Hepatocyte (in vitro differentiated cells): ENCODE measurements around the gene RPS26. TPM values are rescaled to one million over a fixed set of nuclear protein-coding genes. Genes with fewer than 3 reads are reported as not detected.
A peak's percentile ranks its signal among the peaks of the same experiment; 100 is the strongest.

Experiments used
- DNase-seq: peaks from one replicate; pipeline ENCODE4 v3.0.0-alpha.2; 2016; ENCODE audit warnings: low spot score
- H2AFZ ChIP-seq: fragments of 200-600 bp; sonication (generic); 2 replicates; pipeline ENCODE4 v1.6.0; 2016; ENCODE audit warnings: antibody characterized with exemption, mild to moderate bottlenecking
- H3K27ac ChIP-seq: fragments of 200-600 bp; sonication (generic); 2 replicates; pipeline ENCODE4 v1.5.1; 2016; ENCODE audit warnings: mild to moderate bottlenecking
- H3K27me3 ChIP-seq: fragments of 200-600 bp; sonication (generic); 2 replicates; pipeline ENCODE4 v1.6.1; 2016
- H3K36me3 ChIP-seq: fragments of 200-600 bp; sonication (generic); replicated peaks from 2 replicates; pipeline ENCODE4 v1.5.1; 2016; ENCODE audit warnings: low read depth; ENCODE audit not compliant: insufficient read depth
- H3K4me1 ChIP-seq: fragments of 200-600 bp; sonication (generic); 2 replicates; pipeline ENCODE4 v1.5.1; 2016; ENCODE audit warnings: mild to moderate bottlenecking, moderate library complexity; ENCODE audit not compliant: insufficient read depth
- H3K4me2 ChIP-seq: fragments of 200-600 bp; sonication (generic); 2 replicates; pipeline ENCODE4 v1.6.0; 2016
- H3K4me3 ChIP-seq: fragments of 200-600 bp; sonication (generic); 2 replicates; pipeline ENCODE4 v1.5.1; 2016; ENCODE audit warnings: mild to moderate bottlenecking
- H3K79me2 ChIP-seq: fragments of 200-600 bp; sonication (generic); 2 replicates; pipeline ENCODE4 v1.6.0; 2017; ENCODE audit warnings: mild to moderate bottlenecking
- H3K9me2 ChIP-seq: fragments of 200-600 bp; sonication (generic); replicated peaks from 2 replicates; pipeline ENCODE4 v1.6.0; 2017; ENCODE audit warnings: mild to moderate bottlenecking; ENCODE audit not compliant: insufficient read depth
- H3K9me3 ChIP-seq: fragments of 200-600 bp; sonication (generic); 2 replicates; pipeline ENCODE4 v1.5.1; 2016; ENCODE audit warnings: low read depth, mild to moderate bottlenecking
- H4K20me1 ChIP-seq: fragments of 200-600 bp; sonication (generic); 2 replicates; pipeline ENCODE4 v1.6.0; 2016; ENCODE audit warnings: mild to moderate bottlenecking; ENCODE audit not compliant: insufficient read depth, poor library complexity, severe bottlenecking
- EZH2 ChIP-seq: fragments of 200-600 bp; sonication (generic); IDR thresholded peaks from 2 replicates; pipeline ENCODE4 v1.6.1; 2016; ENCODE audit warnings: antibody characterized with exemption, mild to moderate bottlenecking, borderline replicate concordance
- EZH2phosphoT487 ChIP-seq: fragments of 200-600 bp; sonication (generic); IDR thresholded peaks from one replicate; pipeline ENCODE4 v1.6.1; 2018; ENCODE audit warnings: antibody characterized with exemption, mild to moderate bottlenecking, low read depth, moderate library complexity; ENCODE audit not compliant: unreplicated experiment, severe bottlenecking
- WGBS: methylation state at CpG from one replicate; pipeline ENCODE4 v1.1.6; 2016; ENCODE audit warnings: low lambda C conversion rate; ENCODE audit errors: missing lambda C conversion rate; 5-methylcytosine and 5-hydroxymethylcytosine counted together
- polyA plus RNA-seq: library from polyadenylated mRNA; unstranded; fragments of >200 nt; fragmentation: Nextera tagmentation; extraction: Ambion mirVana; gene quantifications from 2 replicates; pipeline ENCODE4 v1.2.1, GENCODE V29; 2016
- total RNA-seq: library from RNA; depleted of rRNA; stranded (reverse); fragments of >200 nt; gene quantifications from 2 replicates; pipeline ENCODE4 v1.2.3, GENCODE V29; 2014
- TF ChIP-seq, protein P1 (sequence below): fragments of 200-600 bp; sonication (generic); IDR thresholded peaks from 2 replicates; pipeline ENCODE4 v1.5.1; 2016; ENCODE audit warnings: antibody characterized with exemption, mild to moderate bottlenecking; ENCODE audit not compliant: poor library complexity

The RPS26 gene
- total RNA-seq, result 665 and 673 TPM in 2 replicates
- polyA plus RNA-seq, result 245 and 252 TPM in 2 replicates

DNA sequence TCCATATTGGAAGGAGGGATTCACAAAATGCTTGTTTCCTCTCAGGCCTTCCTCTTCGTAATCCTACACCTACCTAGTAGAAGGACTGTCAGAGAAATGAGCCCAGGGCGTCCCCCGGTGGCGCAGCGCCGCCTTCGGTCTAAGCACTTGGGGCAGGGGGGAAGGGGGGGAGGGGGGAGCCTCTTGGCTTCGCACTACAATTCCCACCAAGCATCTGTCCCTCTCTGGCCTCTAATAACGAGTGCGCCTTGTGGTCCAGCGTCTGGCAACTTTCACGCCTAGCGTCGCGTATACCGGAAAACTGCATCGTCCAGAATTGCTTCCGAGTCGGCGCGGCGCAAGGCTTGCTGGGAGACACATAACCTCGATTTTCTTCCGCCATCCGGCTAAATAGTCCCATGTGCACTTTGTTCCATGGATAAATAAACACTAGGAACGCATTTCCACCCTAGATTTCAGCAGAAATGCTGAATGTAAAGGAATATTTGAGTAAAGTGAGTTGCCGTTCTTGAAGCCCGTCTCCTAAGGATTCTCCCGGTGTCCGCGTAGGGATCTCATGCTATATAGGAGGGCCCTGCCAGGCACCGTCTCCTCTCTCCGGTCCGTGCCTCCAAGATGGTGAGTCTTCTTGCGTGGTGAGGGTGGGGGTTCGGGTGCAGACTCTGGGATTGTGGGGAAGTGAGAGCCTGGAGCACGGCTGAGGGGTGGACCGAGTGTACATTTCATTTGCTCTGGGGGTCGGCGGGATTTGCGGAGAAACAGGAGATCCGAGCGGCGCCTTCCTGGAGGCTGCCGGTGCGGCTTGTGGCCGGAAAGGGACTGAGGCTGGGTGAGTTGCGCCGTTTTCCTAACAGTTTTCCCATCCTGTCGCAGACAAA, at the start of gene RPS26:
Gene RPS26, plus strand, starts transcription at position 367 of the 878 bp plus-strand sequence. Its CDS starts 249 bp downstream, at position 616.
- H3K4me1 ChIP-seq, result peaks cover 14% of the 10 kb centered on the region
- WGBS, result 2% methylated on average over 43 of the region's 50 CpGs

DNA sequence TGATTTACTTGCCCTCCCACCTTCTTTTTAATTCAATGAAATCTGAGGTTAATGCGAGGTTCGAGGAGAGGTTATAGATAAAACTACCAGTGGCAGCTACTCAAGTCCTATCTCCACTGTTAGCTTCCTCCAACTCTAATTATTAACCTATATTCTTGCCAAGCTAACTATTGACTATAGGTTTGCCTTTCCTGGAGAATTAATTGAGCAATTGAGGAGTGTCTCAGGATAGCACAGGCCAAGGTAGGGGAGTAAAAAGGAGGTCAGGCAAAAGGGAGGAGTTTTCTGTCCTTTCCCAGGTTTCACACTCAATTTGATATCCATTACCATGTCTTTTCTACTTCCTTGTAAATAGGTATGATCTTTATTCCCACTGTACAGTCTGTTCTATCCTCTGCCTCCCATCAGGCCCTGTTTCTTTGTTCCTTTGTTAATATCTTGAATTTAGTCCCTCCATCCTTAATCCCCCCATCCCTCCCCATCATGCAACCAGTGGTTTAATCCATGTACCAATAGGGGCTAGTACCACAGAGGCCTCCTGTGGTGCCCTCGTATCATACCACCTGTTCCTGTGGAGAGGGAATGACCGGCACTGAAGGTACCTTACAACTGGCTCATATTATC, 48.4 kb upstream of the RPS26 start:
- no peaks in the 10 kb centered on the region for H3K27me3 ChIP-seq
- H3K4me2 ChIP-seq, result no peak overlapping the region
- H3K27ac ChIP-seq, result no peak overlapping the region
- no peak overlapping the region for H2AFZ ChIP-seq
- TF ChIP-seq, protein P1, sequence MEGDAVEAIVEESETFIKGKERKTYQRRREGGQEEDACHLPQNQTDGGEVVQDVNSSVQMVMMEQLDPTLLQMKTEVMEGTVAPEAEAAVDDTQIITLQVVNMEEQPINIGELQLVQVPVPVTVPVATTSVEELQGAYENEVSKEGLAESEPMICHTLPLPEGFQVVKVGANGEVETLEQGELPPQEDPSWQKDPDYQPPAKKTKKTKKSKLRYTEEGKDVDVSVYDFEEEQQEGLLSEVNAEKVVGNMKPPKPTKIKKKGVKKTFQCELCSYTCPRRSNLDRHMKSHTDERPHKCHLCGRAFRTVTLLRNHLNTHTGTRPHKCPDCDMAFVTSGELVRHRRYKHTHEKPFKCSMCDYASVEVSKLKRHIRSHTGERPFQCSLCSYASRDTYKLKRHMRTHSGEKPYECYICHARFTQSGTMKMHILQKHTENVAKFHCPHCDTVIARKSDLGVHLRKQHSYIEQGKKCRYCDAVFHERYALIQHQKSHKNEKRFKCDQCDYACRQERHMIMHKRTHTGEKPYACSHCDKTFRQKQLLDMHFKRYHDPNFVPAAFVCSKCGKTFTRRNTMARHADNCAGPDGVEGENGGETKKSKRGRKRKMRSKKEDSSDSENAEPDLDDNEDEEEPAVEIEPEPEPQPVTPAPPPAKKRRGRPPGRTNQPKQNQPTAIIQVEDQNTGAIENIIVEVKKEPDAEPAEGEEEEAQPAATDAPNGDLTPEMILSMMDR, result no peak
- no peak for TF ChIP-seq EZH2
- no peak for TF ChIP-seq EZH2phosphoT487
- no peaks in the 10 kb centered on the region for H3K9me2 ChIP-seq
- peaks cover 8% of the 10 kb centered on the region for H3K79me2 ChIP-seq
- H3K36me3 ChIP-seq, result no peaks in the 10 kb centered on the region
- 87% methylated on average over 4 of the region's 4 CpGs for WGBS
- H3K4me3 ChIP-seq, result no peak overlapping the region
- H3K9me3 ChIP-seq, result no peaks in the 10 kb centered on the region
- no peak for DNase-seq
- no peaks in the 10 kb centered on the region for H4K20me1 ChIP-seq
- peaks cover 3% of the 10 kb centered on the region for H3K4me1 ChIP-seq

More for the DNA sequence above, at the start of gene RPS26:
- Histone ChIP-seq H3K27ac (peak within 1 kb of the TSS; percentile 97), H3K4me2 (peak within 1 kb of the TSS; percentile 82), H3K9me3 (no peaks in the 10 kb centered on the region), H3K27me3 (no peaks in the 10 kb centered on the region), H3K36me3 (no peaks in the 10 kb centered on the region), H4K20me1 (peaks cover 15% of the 10 kb centered on the region), H2AFZ (peak within 1 kb of the TSS; percentile 89), H3K79me2 (peaks cover 30% of the 10 kb centered on the region), H3K4me3 (peak within 1 kb of the TSS; percentile 67), H3K9me2 (no peaks in the 10 kb centered on the region)
- DNase-seq, result peak; percentile 98
- TF ChIP-seq EZH2 (no peak), EZH2phosphoT487 (no peak)
- TF ChIP-seq, protein P1, result peak; percentile 71

DNA sequence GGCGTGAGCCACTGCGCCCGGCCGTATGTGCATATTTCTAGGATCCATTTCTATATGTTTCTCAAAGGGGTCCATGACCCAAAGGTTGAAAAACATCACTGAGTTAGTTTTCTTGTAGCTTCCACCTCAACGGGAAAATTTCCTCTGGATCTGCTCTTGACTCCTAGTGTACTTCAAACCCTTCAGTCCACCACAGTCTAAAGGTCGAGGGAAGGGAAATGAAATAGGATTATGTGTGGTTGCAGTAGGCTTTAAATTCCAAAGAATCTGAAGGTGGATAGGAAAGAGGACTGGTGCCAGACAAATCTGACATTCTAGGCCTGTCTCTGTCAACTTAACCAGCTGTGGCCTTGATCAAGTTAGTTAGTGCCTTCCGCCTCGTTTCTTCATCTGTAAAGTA, 46.4 kb upstream of the RPS26 start:
- no peaks in the 10 kb centered on the region for H3K36me3 ChIP-seq
- no peak for TF ChIP-seq EZH2
- TF ChIP-seq, protein P1, result no peak
- no peak for TF ChIP-seq EZH2phosphoT487
- no peak for DNase-seq
- H3K4me3 ChIP-seq, result no peak overlapping the region
- no peaks in the 10 kb centered on the region for H3K9me2 ChIP-seq
- peaks cover 3% of the 10 kb centered on the region for H3K4me1 ChIP-seq
- H3K9me3 ChIP-seq, result no peaks in the 10 kb centered on the region
- H3K27ac ChIP-seq, result peak overlapping the region; percentile 18
- no peaks in the 10 kb centered on the region for H3K27me3 ChIP-seq
- peaks cover 17% of the 10 kb centered on the region for H3K79me2 ChIP-seq
- no peaks in the 10 kb centered on the region for H4K20me1 ChIP-seq
- 81% methylated on average over 8 of the region's 8 CpGs for WGBS
- no peak overlapping the region for H2AFZ ChIP-seq
- H3K4me2 ChIP-seq, result no peak overlapping the region
